Choroid plexus epithelial cell (primary cell): ENCODE data around the gene NPAS2.

ENCODE experiments used
- DNase-seq: peaks from one replicate; pipeline ENCODE4 v3.0.0-alpha.2; 2010; ENCODE audit warnings: low read depth
- H3K4me3 ChIP-seq: 2 replicates; pipeline ENCODE4 v1.5.1; 2011; ENCODE audit warnings: low read depth, mild to moderate bottlenecking, control low read depth, low read length, moderate library complexity
- TF ChIP-seq, protein P1 (sequence below): conservative IDR thresholded peaks from 2 replicates; pipeline ENCODE4 v1.5.1; 2011; ENCODE audit warnings: low read depth, mild to moderate bottlenecking, control low read depth, inconsistent platforms, low read length, moderate library complexity

Gene NPAS2

GRCh38 chr2:100824842-100825241, 4.9 kb downstream of the NPAS2 start:
- no peak overlapping the region for H3K4me3 ChIP-seq
- TF ChIP-seq, protein P1, sequence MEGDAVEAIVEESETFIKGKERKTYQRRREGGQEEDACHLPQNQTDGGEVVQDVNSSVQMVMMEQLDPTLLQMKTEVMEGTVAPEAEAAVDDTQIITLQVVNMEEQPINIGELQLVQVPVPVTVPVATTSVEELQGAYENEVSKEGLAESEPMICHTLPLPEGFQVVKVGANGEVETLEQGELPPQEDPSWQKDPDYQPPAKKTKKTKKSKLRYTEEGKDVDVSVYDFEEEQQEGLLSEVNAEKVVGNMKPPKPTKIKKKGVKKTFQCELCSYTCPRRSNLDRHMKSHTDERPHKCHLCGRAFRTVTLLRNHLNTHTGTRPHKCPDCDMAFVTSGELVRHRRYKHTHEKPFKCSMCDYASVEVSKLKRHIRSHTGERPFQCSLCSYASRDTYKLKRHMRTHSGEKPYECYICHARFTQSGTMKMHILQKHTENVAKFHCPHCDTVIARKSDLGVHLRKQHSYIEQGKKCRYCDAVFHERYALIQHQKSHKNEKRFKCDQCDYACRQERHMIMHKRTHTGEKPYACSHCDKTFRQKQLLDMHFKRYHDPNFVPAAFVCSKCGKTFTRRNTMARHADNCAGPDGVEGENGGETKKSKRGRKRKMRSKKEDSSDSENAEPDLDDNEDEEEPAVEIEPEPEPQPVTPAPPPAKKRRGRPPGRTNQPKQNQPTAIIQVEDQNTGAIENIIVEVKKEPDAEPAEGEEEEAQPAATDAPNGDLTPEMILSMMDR: no peak
- DNase-seq: no peak

- TF ChIP-seq, protein P1: no peak
- no peak overlapping the region for H3K4me3 ChIP-seq
- no peak for DNase-seq
Observed at GRCh38 chr2:100826494-100826893, 6.6 kb downstream of the NPAS2 start.

DNA sequence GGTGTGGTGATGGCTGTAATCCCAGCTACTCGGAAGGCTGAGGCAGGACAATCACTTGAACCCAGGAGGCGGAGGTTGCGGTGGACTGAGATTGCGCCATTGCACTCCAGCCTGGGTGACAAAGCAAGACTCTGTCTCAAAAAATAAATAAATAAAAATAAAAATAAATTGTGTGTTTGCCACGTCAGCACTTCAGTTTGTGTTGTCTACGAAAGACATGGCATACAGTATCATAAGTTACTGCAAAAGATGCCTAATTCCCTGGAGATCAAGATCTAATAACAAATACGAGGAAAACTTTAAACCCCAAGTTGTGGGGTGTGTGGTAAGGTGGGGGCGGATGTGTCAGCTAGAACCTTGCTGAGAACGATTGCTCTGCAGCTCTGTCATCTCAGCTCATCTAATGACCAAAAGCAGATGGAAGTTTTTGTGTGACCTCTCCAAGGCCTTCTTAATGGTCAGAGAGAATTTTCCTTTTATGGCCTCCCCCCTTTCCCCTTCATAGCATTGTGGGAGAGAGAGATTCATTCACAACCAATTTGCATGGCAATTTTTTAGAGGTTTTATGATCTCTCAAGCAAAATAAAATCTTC, 11.3 kb downstream of the NPAS2 start:
- TF ChIP-seq, protein P1: no peak
- DNase-seq: no peak
- no peak overlapping the region for H3K4me3 ChIP-seq

- no peak for DNase-seq
- TF ChIP-seq, protein P1: no peak
- no peak overlapping the region for H3K4me3 ChIP-seq
Observed at GRCh38 chr2:100831831-100832230, 11.9 kb downstream of the NPAS2 start.

- H3K4me3 ChIP-seq: no peak overlapping the region
- peak; percentile 37 for DNase-seq
- TF ChIP-seq, protein P1: no peak
Observed at GRCh38 chr2:100832885-100833284, 12.9 kb downstream of the NPAS2 start.

GRCh38 chr2:100833331-100833730, 13.4 kb downstream of the NPAS2 start:
- TF ChIP-seq, protein P1: no peak
- DNase-seq: no peak

GRCh38 chr2:100834221-100834620, 14.3 kb downstream of the NPAS2 start:
- DNase-seq: no peak
- no peak overlapping the region for H3K4me3 ChIP-seq
- TF ChIP-seq, protein P1: no peak

More at GRCh38 chr2:100833331-100833730, 13.4 kb downstream of the NPAS2 start:
- no peak overlapping the region for H3K4me3 ChIP-seq
